ENCODE results near the gene BOLA1. TPM values are rescaled to one million over a fixed set of nuclear protein-coding genes. Genes with fewer than 3 reads are reported as not detected.

Gene BOLA1
- total and polyA plus RNA-seq, 2 of the 13 experiments (the other 11 are each of a cell fraction or from before 2014, with no cell fraction given): 3.2 to 4.2 TPM

- TF ChIP-seq, protein P1, sequence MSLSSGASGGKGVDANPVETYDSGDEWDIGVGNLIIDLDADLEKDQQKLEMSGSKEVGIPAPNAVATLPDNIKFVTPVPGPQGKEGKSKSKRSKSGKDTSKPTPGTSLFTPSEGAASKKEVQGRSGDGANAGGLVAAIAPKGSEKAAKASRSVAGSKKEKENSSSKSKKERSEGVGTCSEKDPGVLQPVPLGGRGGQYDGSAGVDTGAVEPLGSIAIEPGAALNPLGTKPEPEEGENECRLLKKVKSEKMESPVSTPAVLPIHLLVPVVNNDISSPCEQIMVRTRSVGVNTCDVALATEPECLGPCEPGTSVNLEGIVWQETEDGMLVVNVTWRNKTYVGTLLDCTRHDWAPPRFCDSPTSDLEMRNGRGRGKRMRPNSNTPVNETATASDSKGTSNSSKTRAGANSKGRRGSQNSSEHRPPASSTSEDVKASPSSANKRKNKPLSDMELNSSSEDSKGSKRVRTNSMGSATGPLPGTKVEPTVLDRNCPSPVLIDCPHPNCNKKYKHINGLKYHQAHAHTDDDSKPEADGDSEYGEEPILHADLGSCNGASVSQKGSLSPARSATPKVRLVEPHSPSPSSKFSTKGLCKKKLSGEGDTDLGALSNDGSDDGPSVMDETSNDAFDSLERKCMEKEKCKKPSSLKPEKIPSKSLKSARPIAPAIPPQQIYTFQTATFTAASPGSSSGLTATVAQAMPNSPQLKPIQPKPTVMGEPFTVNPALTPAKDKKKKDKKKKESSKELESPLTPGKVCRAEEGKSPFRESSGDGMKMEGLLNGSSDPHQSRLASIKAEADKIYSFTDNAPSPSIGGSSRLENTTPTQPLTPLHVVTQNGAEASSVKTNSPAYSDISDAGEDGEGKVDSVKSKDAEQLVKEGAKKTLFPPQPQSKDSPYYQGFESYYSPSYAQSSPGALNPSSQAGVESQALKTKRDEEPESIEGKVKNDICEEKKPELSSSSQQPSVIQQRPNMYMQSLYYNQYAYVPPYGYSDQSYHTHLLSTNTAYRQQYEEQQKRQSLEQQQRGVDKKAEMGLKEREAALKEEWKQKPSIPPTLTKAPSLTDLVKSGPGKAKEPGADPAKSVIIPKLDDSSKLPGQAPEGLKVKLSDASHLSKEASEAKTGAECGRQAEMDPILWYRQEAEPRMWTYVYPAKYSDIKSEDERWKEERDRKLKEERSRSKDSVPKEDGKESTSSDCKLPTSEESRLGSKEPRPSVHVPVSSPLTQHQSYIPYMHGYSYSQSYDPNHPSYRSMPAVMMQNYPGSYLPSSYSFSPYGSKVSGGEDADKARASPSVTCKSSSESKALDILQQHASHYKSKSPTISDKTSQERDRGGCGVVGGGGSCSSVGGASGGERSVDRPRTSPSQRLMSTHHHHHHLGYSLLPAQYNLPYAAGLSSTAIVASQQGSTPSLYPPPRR (CRISPR knock-in tag; IDR thresholded peaks at IDR 0.05; ENCODE audit: borderline replicate concordance): no peak
- 0 out of 2 replicates have a peak, but pooled peaks have one; percentile 7 for TF ChIP-seq ETV5 (CRISPR knock-in tag; IDR thresholded peaks at IDR 0.05; ENCODE audit: borderline replicate concordance)
- TF ChIP-seq BHLHE40 (IDR thresholded peaks at IDR 0.05; ENCODE audit: low read length): no peak
- no peak for TF ChIP-seq ZNF513 (CRISPR knock-in tag; conservative IDR thresholded peaks at IDR 0.05)
- TF ChIP-seq ZNF780A (CRISPR knock-in tag; IDR thresholded peaks at IDR 0.05): no peak
- TF ChIP-seq ERF (CRISPR knock-in tag; IDR thresholded peaks at IDR 0.05): no peak; the same call in 1 of the 2 replicates
- no peak for TF ChIP-seq EHMT2 (IDR thresholded peaks at IDR 0.05; ENCODE audit: borderline replicate concordance, low read depth, low read length)
- peak; percentile 100 for TF ChIP-seq AGO2 (optimal IDR thresholded peaks at IDR 0.05; ENCODE audit: low read depth, low read length)
- peak; percentile 14; the same call in 1 of the 2 replicates for TF ChIP-seq MYC (CRISPR knock-in tag; IDR thresholded peaks at IDR 0.05; ENCODE audit: borderline replicate concordance)
- TF ChIP-seq MEIS1 (CRISPR knock-in tag; IDR thresholded peaks at IDR 0.05; ENCODE audit: borderline replicate concordance): no peak
- TF ChIP-seq ZNF616 (CRISPR knock-in tag; IDR thresholded peaks at IDR 0.05; ENCODE audit: low read depth): no peak
- TF ChIP-seq ZNF781 (CRISPR knock-in tag; IDR thresholded peaks at IDR 0.05; ENCODE audit: borderline replicate concordance, not compliant biosample characterization): peak; percentile 40
- peak; percentile 63 for TF ChIP-seq DR1 (CRISPR knock-in tag; IDR thresholded peaks at IDR 0.05)
- no peak; the same call in 1 of the 2 replicates for TF ChIP-seq AHR (CRISPR knock-in tag; IDR thresholded peaks at IDR 0.05)
- TF ChIP-seq, protein P2, sequence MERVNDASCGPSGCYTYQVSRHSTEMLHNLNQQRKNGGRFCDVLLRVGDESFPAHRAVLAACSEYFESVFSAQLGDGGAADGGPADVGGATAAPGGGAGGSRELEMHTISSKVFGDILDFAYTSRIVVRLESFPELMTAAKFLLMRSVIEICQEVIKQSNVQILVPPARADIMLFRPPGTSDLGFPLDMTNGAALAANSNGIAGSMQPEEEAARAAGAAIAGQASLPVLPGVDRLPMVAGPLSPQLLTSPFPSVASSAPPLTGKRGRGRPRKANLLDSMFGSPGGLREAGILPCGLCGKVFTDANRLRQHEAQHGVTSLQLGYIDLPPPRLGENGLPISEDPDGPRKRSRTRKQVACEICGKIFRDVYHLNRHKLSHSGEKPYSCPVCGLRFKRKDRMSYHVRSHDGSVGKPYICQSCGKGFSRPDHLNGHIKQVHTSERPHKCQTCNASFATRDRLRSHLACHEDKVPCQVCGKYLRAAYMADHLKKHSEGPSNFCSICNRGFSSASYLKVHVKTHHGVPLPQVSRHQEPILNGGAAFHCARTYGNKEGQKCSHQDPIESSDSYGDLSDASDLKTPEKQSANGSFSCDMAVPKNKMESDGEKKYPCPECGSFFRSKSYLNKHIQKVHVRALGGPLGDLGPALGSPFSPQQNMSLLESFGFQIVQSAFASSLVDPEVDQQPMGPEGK (CRISPR knock-in tag; IDR thresholded peaks at IDR 0.05): peak; percentile 8; the same call in 1 of the 2 replicates
- TF ChIP-seq ZNF101 (CRISPR knock-in tag; IDR thresholded peaks at IDR 0.05; ENCODE audit: borderline replicate concordance, low read depth): no peak
- TF ChIP-seq ZSCAN22 (CRISPR knock-in tag; IDR thresholded peaks at IDR 0.05): no peak
- TF ChIP-seq ZNF224 (CRISPR knock-in tag; IDR thresholded peaks at IDR 0.05): no peak
Measured at GRCh38 chr1:149887456-149888246, 11.7 kb upstream of the BOLA1 start (continued).

Measured in HepG2 (cell line).